ENCODE measurements around the gene SHISA6.
"Not testable (repeated sequence)": the region's sequence is repeated elsewhere in the genome, so short reads cannot be mapped to it uniquely, and the experiment has no call there.

SHISA6 gene

DNA sequence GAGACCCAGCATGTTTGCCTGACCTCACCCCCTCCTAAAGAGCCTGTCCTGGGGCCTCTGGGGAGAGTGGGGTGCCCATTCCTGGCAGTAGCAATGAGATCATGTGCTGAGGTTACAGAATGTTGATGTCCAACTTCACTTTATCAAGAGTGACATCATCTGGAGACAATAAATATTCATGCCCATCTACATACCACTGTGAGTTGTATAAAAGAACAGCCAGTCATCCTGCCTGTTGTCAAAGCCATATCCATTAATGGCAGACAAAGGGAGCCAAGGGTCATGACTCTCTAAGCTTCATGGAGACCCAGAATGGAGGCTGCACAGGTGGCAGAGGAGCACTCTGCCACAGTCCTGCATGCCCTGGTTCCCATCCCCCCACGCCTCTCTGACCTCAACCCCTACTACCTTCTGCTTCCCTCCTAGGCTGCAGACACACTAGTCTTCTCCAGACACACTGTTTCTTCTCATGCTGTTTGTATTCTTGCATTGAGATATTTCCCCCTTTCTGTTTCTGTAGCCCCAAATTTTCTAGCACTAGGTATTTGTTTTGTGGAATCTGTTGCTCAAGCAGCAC, 27.1 kb downstream of the SHISA6 start:
- no peak for DNase-seq (ENCODE audit: low read depth)

GRCh38 chr17:11269210-11269609, 28.2 kb downstream of the SHISA6 start:
- no peak for DNase-seq (ENCODE audit: low read depth)

- no peak for DNase-seq (ENCODE audit: low read depth)
Measured at GRCh38 chr17:11272191-11272590, 31.2 kb downstream of the SHISA6 start.

DNA sequence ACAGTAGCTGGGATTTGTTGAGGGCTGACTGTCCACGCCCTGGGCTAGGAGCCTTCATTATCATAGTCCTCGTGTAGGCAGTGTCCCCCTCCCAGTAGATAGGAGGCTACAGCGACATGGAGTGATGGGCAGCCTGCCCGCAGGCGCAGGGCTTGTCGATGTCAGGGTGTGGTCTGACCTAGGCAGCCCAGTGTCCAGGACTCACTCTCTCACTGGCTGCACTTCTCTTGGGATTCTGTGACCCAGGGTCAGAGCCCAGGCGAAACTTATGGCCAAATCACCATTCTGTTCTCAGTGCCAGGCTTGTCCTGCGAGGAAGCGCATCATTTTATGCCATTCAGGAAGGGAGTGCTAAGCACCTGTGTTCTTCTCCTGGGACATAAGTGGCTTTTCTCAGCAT, 32.6 kb downstream of the SHISA6 start:
- no peak for DNase-seq (ENCODE audit: low read depth)

DNA sequence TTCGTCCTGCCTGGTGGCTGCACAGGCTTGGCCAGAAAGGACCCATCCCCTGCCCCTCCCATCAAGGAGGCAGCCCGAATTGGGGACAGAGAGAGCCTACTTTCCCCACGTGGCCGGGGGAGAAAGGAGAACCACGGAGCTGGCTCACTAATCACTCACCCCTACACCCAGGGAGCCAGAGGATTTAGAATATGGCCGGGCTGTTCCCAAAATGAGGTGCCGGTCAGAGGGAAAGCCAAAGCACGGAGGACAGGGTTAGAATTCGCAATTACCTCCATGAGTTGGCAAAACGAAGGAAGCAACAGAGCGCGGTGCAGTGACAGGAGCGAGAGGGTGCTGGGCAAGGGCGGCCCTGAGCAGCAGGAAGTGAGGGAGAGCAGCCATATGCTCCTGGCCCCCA, 33.1 kb downstream of the SHISA6 start:
- no peak for DNase-seq (ENCODE audit: low read depth)

GRCh38 chr17:11276486-11276885, 35.5 kb downstream of the SHISA6 start:
- no peak for DNase-seq (ENCODE audit: low read depth)

- no peak for DNase-seq (ENCODE audit: low read depth)
Measured at GRCh38 chr17:11278186-11278991, 37.4 kb downstream of the SHISA6 start.

GRCh38 chr17:11278992-11279270, 37.9 kb downstream of the SHISA6 start:
- DNase-seq (ENCODE audit: low read depth), result no peak

DNA sequence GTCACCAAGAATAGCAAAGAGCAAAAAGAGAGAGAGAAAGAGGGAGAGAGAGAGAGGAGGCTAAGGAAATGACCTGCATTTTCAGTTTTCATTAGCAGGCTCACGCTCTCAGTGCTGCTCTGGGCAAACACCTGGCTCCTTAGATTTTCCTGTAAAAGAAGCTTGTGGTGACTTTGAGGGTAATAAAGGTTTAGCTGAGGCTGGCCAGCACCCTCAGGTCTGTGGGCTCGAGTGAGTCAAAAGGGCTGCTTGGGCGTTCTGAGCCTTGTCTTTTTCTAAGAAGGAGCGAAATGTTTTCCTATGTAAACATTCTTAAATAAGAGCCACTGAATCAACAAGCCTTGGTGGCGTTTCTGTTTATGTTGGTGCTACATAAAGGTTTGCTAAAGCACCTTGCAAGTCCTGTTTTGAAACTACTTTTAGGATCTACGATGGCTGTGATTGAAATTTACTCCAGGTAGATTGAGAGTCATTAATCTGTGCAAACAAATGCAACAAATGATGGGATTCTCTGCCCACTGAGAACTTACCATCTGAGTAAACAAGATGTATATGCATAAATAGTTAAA, 38.8 kb downstream of the SHISA6 start:
- DNase-seq (ENCODE audit: low read depth), result no peak

DNA sequence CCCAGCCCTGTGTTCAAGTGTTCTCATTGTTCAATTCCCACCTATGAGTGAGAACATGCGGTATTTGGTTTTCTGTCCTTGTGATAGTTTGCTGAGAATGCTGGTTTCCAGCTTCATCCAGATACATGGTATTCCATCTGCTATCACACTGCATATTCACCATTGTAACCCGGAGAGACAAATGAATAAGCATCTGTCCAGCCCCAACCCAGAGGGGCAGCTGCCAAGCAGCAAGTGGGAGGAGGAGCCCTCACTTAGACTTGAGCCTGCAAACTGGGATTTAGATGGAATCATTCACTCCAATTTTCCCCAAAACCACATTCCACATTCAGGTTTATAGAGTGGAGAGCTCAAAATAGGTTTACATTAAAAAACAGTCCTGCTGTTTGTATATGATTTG, 41.6 kb downstream of the SHISA6 start:
- DNase-seq (ENCODE audit: low read depth), result no peak

GRCh38 chr17:11284811-11285210, 43.8 kb downstream of the SHISA6 start:
- DNase-seq (ENCODE audit: low read depth), result no peak

DNA sequence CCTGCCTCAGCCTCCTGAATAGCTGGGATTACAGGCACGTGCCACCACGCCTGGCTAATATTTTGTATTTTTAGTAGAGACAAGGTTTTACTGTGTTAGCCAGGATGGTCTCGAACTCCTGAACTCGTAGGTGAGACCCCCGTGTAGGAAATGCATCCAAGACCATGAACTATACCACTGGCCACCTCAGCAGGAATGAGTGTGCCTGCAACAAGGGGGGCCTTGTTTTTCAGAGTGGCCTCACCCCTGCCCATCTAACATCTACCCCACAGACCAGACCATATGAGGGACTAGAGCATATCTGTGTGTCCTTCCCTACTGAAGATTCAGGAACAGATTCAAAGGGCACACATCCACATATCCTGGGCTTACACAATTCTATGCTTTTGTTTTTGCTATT, 44.9 kb downstream of the SHISA6 start:
- DNase-seq (ENCODE audit: low read depth), result no peak

DNA sequence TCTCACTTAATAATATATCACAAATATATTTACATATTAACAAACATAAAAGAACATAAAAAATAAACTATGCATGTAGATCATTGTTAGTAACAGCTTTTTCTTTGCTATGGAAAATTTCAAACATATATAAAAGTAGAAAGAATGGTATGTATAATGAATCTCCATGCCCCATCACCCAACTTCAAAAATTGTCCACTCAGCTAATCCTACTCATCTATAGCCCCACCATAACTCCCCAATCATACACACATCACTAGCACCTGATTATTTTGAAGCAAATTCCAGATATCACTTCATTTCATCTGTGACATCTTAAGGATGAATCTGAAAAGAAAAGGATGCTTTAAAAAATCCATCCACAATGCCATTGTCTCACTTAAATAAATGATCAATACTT, 46.8 kb downstream of the SHISA6 start:
- no peak for DNase-seq (ENCODE audit: low read depth)

GRCh38 chr17:11290814-11291213, 49.8 kb downstream of the SHISA6 start:
- no peak for DNase-seq (ENCODE audit: low read depth)

DNA sequence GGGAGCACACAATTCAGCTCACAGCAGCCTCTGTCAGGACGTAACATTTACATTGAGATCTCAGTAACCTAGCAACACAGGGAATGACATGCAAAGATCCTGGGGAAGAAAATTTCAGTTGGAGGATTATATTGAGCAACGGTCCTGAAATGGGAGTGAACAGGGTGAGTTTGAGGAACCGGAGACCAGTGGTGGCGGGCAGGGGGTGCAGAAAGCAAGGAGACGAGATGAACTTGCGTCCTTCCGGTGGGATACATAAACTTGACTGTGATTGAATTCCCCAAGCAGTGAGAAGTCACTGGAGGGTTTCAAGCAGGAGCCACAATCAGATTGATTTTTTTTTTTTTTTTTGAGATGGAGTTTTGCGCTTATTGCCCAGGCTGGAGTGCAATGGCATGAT, 51.5 kb downstream of the SHISA6 start:
- no peak for DNase-seq (ENCODE audit: low read depth)

DNA sequence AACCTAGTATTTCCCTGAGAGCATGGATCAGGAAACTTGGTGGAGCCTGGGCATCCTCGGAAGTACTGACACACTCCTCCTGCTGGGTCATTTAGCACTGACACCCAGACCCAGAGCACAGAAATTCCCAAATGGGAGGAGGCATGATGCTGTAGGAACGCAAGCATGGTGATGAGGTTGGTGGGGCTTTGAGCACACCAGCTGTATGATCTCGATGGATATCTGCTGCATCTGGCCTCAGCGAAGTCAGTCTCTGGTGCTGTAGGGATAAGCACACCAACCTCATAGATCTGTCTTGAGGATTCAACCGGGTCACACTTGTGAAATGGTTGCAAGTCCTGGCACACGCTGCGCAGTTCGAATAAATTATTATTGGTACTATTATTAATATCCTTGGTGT, 52.5 kb downstream of the SHISA6 start:
- DNase-seq (ENCODE audit: low read depth), result no peak

DNA sequence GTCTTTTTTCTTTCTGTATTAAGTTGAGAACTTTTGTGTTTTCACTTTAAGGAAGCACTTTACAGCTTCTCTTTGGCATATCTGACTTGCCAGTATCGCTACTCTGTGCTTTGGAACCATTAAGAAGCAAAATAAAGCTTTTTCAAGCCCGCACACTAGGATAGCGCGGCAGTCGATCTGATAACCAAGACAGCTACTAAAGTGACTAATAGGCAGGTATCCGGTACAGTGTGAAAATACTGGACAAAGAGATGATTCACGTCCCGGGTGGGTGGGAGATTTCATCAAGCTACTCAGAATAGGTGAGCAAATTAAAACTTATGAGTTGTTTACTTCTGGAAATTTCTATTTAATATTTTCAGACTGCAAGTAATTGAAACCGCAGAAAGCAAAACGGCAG, 53.8 kb downstream of the SHISA6 start:
- DNase-seq (ENCODE audit: low read depth), result no peak

DNA sequence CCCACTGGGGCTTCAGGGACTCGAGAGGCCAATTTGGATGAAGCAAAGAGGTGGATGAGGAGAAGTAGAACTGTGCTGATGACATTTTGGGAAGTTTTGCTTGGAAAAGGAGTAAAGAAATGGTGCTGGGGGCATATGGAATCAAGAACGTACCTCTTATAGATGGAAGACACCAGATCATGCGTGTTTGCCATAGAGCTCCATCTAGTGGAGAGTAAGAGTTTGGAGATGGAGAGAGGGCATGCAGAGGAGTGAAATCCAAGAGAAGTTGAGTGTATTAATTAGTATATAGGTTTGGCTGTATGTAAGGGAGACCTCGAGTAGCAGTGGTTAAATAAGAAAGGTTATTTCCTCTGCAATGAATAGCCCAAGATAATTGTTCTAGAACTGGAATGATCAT, 56.0 kb downstream of the SHISA6 start:
- DNase-seq (ENCODE audit: low read depth), result no peak

DNA sequence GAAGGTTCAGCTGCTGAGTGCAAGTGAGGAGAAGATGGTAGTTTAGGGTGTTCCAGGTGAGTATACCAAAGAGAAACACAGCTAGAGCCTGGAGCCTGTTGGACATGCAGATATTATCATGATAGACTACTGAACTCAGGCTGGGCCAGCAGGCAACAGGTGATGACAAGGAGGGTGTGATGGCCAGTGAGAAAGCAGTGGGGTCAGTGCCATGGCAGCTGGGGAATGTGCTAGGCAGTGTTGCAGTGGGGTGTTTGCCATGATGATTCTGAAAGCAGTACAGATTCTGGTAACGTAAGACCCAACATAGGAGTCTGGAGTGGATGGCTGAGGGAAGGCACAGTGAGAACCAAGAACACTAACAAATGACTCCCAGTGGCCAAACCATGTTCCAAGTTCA, 57.4 kb downstream of the SHISA6 start:
- no peak for DNase-seq (ENCODE audit: low read depth)

GRCh38 chr17:11300201-11300600, 59.2 kb downstream of the SHISA6 start:
- DNase-seq (ENCODE audit: low read depth), result no peak

GRCh38 chr17:11300738-11301137, 59.7 kb downstream of the SHISA6 start:
- no peak for DNase-seq (ENCODE audit: low read depth)

DNA sequence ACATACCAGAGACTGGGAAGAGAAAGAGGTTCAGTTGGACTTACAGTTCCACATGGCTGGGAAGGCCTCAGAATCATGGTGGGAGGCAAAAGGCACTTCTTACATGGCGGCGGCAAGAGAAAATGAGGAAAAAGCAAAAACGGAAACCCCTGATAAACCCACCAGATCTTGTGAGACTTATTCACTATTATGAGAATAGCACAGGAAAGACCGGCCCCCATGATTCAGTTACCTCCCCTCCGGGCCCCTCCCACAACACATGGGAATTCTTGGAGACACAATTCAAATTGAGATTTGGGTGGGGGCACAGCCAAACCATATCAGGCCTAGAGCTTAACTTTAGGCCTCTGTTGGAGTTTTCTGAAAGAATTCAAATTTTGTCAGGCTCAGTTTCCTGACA, 60.9 kb downstream of the SHISA6 start:
- DNase-seq (ENCODE audit: low read depth), result not testable (repeated sequence)

GRCh38 chr17:11302401-11303186, 61.6 kb downstream of the SHISA6 start:
- DNase-seq (ENCODE audit: low read depth), result no peak

Data from non-pigmented ciliary epithelial cell (primary cell).